NCI-H1092 (cell line): ENCODE results near the gene MAPK8IP1.
A peak's percentile ranks its signal among the peaks of the same experiment; 100 is the strongest.

ENCODE experiments used
- DNase-seq: peaks from one replicate; lab custom pipeline; 2025; lab: John Stamatoyannopoulos, UW

The MAPK8IP1 gene

DNA sequence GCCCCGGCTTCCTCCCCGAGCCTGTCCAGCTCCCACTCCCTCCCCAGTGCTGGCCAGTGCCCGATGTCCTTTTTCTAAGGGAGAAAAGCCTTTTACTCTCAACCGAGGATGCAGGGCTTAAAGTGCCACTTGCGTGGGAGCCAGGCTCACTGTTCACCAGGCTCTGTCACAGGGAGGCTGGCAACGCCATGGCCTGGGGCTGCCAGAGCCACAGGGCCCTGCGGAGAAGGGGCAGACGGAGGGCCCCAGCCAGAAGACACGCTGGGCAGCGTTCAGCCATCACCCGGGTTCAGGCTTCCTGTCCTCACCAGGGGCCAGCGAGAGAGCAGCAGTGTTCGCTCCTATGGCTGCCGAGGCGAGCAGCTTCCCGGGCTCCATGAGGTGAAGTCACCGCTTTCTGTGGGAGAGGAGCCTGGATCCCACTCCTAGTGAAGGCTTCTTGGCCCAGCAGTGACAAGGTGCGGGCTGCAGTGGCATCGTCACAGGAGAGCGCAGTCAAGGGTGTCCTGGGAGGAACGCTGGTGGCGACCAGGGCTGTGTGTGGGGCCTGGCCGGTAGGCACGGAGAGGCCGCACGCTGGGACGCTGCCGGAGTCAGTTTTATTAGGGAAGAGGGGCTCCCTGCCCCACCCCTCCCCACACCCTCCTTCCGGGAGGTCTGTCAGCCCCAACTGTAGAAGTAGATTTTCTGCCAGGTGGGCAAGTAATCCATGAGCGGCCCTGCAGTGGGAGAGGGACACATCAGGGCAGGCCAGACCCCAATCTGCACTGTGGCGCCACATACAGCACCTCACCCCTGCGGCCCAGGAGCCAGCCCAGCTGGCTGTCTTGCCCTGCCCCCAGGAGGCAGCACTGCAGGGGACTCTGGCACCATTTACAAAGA, 24.4 kb downstream of the MAPK8IP1 start:
- no peak for DNase-seq

DNA sequence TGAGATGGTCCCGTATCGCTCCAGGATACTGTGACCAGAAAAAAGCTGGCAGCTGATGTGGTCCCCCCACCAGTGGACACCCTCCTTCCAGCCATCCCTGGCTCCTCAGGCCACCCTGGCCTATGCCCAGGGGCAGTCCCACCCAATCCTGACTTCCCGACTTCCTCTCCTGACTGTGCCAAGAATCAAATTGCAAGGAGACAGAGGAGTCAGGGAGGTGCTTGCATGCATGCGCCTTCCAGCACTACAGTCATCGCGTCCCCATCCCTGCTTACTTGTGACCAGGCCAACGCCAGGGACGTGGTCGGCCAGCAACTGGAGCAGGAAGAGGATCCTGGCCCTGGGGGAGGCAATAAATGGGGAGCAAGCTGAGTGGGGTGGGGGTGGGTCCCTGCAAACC, 25.2 kb downstream of the MAPK8IP1 start:
- no peak for DNase-seq

DNA sequence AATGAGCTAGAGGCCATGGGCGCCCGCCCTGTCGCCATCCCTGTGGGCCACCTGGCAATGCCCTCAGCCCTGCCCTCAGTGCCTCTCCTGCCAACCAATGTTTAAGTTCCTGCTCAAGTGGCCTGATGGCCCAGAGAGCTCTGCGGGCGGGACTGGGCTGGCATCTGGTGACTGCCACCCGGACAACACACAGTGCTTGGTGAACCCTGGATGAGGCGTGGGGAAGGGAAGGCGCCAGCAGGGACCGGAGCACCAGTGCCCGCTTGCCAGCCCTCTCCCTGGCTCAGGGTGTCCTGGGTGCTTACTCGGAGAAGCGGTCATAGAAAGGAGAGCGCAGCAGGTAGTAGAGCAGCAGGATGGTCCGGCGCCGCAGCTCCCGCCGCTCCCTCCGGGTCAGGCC, 28.1 kb downstream of the MAPK8IP1 start:
- no peak for DNase-seq

DNA sequence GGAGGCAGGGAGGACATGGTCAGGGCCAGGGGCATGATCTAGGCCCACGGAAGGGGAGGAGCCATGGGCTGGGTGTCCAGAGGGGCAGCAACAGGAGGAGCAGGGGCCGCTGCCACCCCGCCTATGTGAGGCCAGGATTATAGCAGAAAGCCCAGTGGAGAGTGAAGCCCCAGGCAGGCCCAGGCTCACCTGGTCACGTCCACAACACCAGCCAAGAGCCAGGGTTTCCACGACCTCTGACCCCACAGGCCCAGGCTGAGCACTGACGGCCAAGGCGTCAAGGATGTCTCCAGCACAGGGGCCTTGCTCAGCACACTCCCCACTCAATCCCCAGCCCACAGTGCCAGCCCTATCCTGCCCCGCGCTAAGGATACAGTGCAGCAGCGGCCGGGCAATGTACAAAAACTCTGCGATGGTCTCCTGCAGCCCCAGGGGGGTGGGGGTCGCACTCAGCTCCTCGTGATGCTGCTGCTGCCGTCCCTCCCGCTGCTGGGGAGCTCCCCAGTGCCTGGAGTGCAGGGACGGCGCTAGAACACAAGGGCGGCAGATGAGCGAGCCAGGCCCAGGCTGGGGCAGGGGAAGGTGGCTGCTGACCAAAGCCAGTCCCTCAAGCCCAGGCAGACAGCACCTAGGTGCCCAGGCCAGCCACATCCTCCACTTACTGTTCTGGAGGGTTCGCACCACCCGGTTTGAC, 28.6 kb downstream of the MAPK8IP1 start:
- DNase-seq = no peak

DNA sequence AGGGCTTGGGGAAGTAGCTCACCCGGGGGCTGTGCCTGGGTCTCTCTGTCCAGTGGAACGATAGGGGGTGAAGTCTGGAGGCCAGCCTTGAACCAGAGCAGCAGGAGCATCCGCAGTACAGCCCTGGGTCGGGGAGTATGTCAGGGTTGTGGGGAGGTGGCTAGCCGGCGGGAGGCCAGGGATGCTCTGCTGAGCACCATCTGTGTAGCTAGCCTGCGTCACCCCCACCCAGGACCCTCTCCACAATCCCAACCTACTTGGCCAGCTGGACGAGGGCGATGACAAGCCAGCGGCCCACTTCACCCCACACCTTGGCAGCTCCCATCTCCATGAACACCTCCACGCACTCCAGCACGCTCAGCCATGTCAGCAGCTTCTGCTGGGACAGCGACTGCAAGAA, 30.0 kb downstream of the MAPK8IP1 start:
- no peak for DNase-seq

DNA sequence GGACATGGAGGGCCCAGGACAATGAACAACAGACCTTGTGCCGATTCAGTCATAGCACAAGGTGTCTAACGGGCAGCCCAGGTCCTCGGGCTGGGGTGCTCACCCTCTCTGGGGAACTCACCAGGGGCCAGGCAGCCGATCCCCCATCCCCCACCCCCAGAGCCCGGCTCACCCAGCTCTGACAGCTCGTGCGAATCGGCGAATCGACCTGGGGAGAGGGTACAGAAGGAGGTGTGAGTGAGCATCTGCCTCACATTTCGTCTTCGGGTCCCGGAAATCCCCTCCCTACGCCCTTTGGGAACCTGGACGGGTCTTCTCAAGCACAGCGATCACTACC, 31.8 kb downstream of the MAPK8IP1 start:
- no peak for DNase-seq

DNA sequence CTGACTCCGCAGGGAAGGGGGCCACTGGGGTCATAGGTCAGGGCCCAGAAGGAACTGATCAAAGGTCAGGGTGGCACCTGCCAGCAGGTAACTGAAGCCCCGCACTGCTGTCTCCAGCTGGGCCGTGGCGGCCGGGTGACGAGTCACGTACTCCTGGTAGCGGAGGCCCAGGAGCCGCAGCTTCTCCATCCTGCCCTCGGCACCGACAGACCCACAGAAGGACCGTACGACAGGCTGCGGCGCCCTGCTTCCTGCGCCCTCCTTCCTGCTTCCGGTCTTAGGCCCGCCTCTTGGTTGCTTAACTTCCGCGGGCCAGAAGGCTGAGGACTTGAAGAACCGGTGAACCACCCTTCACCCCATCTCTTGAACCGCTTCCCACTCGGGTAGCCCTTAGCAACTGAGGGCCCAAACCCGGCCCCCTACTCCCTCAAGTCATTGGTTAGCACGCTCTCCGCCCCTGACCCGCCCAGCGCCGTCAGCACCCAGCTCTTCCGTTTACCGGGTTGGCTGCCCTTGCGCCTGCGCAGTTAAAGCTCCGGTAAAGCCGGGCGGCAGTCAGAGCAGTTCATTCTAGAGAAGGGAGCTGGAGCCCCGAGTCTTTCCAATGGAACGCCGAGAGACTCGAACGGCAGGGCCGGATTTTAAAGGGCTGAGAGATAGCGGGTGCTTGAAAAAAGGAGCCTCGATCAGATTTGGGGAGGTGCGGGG, 32.3 kb downstream of the MAPK8IP1 start, which contains the start of gene PEX16:
PEX16 (minus strand) TSS at position 255 of the 708 bp plus-strand sequence; CDS start at position 189, 66 bp downstream.
- DNase-seq = peak; percentile 98

DNA sequence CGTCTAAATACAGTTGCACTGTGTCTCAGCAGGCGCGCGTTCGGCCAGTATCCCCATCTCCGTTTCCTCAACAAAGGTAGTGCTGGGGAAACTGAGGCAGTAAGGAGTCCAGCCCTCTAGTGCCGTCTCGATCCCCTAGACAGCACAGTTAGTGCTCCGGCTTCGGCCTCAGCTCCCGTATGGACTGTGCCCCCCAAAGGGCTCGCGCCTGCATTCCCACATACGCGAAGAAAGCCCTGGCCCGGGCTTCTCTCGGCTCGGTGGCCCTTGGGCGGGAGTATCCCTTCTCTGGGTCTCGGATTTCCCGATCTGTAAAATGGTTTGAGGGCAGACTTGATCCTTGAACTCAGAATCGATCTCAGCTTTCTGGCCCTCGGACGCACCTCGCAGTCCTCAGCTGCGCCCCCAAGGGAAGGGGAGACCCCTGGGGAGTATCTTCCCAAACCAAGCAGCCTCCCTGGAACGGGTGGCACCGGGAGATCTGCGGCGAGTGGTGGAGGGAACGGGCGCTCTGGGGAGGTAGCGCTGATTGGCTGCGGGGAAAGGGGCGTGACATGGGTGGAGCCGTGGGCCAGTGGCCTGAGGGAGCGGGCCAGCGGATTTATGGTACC, 33.0 kb downstream of the MAPK8IP1 start:
- DNase-seq = peak; percentile 74

DNA sequence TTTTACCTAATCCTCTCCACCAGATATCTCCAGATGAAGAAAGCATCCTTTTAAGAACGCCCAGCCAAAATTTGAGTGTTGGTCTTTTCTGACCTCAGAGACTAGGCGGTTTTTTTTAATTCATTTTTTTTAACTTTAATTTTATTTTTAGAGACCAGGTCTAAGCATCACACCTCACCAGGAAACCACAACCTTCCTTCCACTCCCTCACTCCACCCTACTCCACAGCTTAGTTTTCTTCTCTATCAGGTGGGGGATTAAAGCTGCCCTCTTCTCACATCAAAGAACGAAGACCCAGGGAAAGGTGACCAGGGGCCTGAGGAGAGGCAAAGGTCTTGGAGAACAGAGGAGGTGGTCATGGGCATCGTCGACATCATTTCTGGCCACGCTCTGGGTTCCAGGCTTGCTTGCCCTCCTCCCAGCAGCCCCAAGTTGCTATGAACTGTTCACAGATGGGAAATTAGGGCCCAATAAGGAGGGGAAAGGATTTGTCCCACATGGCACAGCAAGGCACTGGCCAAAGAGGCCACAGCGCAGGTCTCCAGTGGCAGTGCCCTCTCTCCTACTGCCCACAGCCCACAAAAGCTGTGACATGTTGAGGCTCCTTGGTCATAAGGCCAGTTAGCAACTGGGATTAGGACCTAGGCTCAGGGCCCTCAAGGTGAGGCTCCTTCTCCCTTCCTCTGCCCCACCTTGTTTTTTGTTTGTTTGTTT, 33.7 kb downstream of the MAPK8IP1 start:
- no peak for DNase-seq

DNA sequence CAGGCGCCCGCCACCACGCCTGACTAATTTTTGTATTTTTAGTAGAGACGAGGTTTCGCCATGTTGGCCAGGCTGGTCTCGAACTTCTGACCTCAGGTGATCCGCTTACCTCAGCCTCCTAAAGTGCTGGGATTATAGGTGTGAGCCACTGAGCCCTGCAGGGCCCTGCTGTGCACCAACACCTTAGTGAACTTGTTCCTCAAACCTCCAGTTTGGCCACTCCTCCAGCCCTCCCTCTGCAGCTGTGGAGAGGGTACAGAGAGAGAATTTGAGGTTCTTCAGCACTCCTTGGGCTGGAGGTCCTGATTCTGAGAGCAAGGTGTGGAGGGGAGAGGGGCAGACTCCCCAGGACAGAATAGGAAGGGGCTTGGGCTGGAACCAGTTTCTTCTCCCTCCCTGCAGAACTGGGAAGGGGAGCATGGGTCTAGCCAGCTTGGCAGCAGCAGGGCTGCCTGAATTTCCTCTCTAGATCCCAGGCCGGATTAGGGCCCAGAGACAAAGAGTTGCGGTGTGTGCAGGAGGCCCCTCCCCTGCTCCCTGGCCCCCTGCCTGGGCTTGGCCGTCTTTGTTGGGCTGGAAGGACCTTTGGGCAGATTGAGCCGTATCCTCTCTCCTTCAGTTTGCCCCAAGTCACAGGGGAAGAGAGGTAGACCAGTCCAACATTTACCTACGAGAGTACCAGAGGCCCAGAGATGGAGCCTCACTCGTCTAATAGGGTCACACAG, 34.5 kb downstream of the MAPK8IP1 start:
- no peak for DNase-seq

DNA sequence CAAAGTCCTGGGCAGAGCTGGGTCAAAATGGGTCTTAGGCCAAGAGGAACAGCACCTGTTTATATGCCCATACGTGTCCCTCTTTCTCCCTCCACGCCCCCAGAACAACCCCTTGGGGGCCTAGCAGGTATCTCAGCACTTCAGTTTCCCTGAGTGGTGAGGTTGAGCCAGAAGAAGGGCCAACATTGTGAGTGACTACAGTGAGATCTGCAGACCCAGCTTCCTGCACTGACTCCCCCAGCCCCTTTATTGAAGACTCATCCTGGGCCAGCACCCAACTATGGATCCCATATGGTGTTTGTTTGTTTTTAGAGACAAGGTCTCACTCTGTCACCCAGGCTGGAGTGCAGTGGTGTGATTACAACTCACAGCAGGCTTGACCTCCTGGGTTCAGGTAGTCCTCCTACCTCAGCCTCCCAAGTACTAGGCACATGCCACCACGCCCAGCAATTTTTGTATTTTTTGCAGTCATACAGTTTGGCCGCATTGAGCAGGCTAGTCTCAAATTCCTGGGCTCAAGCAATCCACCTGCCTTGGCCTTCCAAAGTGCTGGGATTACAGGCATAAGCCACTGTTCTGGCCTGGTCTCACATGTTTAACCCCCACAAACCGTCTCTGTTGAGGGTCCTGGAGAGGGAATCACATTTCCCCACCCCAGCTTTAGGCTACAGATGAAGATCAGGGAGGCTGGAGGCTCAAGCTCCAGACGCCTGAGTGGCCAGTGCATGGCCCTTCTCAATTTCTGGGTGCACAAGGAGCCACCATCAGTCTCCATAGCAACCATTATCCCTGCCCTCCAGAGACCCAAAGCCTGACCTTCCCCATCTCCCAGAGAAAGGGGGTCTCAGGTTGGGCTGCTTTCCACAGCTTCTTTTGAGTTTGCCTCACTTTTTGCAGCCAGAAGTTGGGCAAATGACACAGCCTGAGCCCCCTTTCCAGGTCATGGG, 35.4 kb downstream of the MAPK8IP1 start:
- DNase-seq = no peak

DNA sequence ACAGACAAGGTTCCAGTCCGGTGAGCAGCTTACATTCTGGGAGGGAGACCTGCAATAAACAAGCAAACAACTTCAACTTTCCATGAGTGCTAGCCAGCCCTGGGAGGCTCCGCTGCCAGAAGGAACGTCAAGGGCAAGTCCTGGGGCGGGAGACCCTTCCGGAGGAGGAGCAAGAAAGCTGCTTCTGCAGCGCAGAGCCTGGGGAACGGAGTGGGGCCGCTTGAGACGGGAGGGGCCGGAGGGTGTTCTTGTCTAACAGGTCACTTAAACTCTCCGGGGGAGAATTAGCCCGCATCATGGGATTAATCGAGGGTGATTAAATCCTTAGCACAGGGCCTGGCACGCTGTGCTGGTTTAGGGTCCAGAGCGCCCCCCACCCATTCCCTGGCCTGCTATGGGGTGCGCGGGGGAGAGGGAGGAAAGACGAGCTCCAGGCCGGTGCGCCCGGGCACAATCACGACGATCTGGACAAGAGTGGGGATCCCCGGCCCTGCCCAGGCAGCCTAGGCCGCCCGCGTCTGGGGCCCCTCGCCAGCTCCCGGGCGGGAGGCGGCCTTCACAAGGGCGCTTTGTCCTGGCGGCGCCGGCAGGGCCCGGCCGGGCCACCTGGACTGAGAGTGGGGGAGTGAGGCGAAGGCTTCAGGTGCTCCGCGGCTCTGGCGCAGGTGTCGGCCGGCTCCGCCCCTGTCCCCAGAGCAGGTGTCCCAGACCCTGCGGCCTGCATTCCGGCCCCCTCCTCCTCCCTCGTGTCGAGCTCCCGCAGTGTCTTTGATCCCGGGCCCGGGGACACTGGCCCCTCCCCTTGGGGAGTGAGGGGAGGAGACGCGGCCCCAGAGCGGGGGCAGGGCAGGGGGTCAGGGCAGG, 36.3 kb downstream of the MAPK8IP1 start:
- no peak for DNase-seq

DNA sequence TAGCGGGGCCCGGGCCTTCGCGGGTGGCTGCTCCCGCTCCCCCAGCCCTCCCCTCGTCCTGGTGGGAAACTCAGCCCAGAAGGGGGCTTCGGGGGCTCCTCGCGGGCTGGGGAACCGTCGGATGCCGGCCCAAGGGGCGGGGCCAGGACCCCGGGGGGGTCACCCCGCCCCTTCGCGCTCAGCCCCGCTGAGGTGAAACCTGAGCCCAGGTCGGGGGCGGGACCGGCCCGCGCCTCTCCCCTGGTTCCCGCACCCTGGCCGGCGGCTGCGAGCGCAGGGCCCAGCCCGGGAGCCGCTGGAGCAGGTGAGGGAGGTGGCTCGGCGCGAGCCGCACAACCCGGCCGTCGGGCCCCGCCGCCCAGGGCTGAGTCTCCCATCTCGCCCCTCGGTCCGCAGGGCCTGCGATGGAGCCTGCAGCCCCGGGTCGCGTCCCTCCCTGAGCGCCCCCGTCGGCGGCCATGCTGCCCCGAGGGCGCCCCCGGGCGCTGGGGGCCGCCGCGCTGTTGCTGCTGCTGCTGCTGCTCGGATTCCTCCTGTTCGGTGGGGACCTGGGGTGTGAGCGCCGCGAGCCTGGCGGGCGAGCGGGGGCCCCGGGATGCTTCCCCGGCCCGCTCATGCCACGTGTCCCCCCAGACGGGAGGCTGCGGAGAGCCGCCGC, 37.1 kb downstream of the MAPK8IP1 start, which contains the start of gene LARGE2:
LARGE2 (plus strand) TSS at position 232 of the 658 bp plus-strand sequence; CDS start at position 459, 227 bp downstream.
- no peak for DNase-seq

DNA sequence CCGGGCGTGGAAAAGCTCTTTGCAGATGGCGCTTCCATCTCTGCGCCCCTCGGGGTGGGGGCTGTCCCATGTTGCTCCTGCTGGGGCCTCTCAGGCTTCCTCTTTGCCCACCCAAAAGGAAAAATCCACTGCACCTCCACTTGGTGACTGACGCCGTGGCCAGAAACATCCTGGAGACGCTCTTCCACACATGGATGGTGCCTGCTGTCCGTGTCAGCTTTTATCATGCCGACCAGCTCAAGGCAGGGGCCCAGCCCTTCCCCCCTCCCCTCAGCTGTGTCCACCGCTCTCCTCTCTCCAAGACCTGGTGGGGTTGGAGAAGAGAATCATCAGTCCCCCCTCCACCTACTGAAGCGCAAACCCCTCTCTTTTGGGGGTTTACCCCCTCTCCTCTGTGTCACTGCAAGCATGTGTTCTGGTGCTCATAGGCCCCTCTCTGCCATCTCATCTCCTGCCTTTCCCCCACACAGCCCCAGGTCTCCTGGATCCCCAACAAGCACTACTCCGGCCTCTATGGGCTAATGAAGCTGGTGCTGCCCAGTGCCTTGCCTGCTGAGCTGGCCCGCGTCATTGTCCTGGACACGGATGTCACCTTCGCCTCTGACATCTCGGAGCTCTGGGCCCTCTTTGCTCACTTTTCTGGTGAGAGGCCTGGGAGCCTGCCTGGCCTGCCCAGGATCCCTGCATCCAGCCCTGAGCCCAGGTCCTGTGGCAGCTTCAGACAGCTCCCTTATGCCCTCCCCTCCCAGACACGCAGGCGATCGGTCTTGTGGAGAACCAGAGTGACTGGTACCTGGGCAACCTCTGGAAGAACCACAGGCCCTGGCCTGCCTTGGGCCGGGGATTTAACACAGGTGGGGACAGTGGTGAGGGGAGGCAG, 38.8 kb downstream of the MAPK8IP1 start:
- no peak for DNase-seq

DNA sequence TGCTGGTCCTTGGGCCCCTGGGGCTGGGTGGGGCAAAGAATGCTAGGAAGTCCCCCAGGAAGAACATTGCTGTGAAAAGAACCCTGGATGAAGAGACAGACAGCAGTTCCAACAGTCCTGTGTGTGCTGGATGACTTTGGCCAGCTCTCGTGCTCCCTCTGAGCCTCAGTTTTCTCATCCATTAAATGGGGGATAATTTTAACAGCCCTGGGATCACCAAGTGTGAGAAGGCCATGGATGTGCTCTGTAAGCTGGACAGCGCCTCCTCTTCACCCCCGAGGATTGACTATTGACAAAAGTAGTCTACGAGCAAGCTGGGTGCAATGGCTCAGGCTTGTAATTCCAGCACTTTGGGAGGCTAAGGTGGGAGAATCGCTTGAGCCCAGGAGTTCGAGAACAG, 39.5 kb downstream of the MAPK8IP1 start:
- no peak for DNase-seq

DNA sequence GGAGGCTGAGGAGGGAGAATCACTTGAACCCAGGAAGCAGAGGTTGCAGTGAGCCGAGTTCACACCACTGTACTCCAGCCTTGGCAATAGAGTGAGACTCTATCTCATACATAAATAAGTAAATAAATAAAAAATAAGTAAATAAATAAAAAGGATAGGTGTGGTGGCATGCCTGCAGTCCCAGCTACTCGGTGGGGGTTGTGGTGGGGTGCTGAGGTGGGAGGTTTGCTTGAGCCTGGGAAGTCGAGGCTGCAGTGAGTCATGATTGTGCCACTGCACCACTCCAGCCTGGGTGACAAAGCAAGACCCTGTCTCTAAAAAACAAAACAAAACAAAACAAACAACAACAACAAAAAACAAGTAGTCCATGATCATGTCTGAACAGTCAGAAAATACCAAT, 40.1 kb downstream of the MAPK8IP1 start:
- DNase-seq = no peak

DNA sequence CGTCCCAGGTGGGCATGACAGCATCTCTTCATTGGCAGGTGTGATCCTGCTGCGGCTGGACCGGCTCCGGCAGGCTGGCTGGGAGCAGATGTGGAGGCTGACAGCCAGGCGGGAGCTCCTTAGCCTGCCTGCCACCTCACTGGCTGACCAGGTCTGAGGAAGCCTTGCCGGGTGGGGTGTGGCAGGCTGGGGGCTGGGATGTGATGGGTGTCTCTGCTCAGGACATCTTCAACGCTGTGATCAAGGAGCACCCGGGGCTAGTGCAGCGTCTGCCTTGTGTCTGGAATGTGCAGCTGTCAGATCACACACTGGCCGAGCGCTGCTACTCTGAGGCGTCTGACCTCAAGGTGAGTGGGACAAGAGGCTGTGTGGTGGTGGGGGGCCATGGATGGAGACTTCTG, 40.5 kb downstream of the MAPK8IP1 start:
- no peak for DNase-seq
